Kasumi-1 (cell line): Measurements from ENCODE around the gene TMTC1.
"Not testable (repeated sequence)": the region's sequence is repeated elsewhere in the genome, so short reads cannot be mapped to it uniquely, and the experiment has no call there.

ENCODE experiments used
- DNase-seq, 2 experiments: peaks; one replicate each; lab custom pipeline; 2025; lab: John Stamatoyannopoulos, UW

TMTC1 gene

DNA sequence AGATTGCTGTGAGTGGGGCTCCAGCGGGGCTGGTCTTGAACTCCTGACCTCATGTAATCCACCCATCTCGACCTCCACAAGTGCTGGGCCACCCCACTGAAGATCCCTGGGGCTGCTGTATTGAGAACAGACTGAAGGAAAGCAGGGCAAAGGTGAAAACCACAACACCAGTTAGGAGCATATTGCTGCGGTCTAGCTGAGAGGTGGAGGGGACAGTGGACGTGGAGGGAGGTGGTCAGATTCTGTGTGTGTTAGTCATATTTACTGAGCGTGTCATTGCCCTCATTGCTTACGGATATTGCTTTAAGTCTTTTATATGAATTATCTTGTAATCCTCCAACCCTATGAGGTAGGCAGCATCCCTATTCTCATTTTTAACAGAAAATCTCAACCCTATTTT lies 217.3 kb downstream of the TMTC1 start:
- no peak for DNase-seq

DNA sequence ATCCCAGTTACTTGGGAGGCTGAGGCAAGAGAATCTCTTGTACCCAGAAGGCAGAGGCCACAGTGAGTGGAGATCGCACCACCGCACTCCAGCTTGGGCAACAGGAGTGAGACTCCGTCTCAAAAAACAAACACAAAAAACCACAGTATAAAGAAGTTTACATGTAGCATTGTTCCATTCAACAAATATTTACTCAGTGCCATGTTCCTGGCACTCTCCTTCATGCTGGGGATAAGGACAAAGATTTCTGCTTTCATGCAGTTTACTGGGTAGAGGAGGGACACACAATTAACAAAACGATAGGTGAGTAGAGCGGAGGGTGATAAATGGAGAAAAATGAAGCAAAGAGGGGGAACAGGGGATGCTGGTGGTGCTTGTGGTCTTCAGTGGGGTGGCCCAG lies 218.0 kb downstream of the TMTC1 start:
- no peak for DNase-seq

DNA sequence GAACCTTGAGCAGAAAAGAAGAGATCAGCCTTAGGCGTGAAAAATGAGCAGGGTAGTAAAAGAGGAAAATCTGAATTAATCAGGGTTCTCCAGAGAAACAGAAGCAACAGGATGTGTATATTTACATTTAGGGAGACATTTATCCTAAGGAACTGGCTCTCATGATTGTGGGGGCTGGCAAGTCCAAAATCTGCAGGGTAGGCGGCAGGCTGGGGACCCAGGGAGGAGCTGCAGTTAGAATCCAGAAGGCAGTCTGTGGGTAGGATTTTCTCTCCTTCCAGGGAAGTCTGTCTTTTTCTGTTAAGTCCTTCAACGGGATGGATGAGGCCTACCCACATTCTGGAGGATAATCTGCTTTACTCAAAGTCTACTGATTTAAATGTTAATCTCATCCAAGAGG lies 218.8 kb downstream of the TMTC1 start:
- no peak for DNase-seq

DNA sequence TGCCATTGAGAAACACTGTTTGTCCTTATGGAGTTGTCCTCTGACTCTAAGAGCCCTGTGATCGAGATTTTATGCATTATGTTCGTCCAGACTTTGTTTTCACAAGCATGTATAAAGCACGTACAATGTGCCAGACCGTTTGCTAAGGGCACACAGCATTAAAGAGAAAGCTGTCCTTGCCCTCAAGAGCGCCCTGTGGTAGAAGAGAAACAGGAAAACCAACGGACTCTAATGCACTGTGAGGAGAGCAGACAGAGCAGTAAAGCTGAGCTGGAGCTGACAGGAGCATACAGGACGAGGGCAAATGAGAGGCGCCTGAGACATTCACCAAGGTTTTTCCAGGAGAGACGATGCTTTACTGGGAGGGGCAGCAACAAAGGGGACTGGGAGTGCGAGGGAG lies 220.1 kb downstream of the TMTC1 start:
- peak; percentile 26 to 36 for DNase-seq

DNA sequence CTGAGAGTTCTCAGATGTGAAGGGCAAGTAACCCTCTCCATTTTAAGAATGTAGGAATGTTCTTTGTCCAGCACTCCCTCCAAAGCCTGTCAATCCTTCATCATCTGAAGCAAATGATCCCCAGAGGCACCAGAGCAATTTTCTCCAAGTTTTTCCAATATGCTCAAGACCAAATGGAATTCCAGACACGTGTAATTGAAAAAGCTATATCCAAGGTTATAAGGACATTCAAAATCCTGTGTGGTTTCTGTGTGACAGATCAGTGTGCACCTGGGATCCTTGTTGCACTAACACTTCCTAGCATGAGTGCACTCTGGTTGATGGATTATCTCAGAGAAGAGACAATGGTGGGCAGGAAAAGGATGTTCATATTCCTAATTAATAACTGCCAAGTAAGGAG lies 220.7 kb downstream of the TMTC1 start:
- DNase-seq: no peak

DNA sequence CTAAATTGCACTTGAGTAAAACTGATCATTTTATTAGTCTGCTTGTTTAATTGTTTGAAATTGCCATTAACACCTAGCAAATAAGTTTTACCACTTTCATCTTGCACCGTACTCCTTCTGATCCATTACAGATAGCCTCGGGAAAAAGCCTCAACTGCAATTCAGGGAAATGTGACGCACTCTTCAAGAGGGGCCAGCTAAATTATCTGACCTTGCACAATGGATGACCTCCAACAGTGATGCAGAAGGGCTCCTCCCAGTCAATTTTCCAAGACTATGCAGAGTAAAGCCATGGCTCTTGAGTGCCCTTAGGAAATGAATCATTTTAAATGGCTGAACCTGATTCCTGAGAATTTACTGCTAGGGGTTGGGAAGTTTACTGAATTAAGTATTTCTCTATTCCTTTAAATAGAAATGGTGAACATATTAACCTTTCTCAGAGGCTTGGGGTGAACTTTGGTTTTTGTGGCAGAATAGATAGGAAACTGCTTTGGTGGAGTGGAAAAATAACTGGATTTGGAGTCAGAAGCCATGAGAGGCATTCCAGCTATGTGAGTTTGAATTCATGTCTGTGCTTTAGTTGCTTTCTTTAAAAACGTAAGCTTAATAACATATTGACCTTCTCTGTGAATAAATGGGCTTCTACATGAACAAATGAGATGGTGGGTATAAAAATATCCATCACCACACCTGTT lies 221.5 kb downstream of the TMTC1 start:
- DNase-seq: no peak

DNA sequence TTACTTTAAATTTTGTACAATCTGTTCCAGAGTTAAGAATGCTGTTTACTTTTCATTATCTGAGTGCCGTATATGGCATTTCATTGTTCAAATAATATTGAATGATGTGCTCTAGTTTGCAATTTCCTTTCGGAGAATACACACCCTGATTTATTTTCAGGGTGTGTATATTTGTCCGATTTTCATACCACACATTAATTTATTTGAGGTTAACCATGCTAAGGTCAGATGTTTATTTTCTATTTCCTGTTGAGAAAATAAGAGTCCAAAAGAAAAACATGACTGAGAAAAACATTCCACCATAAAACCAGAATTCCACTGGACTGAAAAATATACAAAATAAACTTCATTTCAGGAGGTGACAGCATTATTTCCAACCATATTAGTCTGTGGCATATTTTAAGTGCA lies 222.1 kb downstream of the TMTC1 start:
- DNase-seq: no peak

DNA sequence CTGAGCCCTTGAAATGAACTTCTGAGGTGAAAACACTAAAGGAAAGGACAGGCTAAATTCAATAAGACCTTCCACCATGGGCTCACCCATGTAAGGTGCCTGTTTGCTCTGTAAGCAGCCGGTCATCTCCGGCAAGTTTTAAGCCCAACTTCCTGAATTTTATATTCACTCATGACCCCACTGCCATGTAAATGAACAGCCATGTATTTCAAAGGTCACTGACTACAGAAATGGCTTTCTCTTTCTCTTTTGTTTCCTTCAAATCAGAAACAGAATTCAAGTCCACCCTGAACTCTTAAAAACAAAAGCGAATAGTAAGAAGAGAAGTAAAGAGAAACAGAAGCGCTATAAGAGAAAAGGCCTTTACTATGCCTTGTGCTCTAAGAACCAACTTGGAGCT lies 224.5 kb downstream of the TMTC1 start:
- no peak for DNase-seq

DNA sequence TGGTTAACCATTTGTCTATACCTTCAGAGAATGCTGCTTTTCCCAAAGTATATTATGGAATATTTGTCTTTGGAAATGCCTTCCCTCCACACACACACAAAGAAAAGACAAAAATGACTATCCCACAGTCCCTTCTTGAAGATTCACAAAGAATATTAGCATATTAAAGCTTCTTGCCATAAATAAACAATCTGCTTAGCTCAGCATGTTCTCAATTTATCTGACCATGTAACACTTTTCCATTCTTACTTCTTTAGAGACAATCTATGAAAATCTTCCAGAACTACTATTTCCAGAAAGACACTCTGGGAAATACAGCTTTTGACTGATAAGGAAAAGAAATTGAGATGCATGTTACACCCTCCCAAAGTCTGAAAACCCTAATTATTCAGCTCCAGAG lies 227.4 kb downstream of the TMTC1 start:
- DNase-seq: no peak

DNA sequence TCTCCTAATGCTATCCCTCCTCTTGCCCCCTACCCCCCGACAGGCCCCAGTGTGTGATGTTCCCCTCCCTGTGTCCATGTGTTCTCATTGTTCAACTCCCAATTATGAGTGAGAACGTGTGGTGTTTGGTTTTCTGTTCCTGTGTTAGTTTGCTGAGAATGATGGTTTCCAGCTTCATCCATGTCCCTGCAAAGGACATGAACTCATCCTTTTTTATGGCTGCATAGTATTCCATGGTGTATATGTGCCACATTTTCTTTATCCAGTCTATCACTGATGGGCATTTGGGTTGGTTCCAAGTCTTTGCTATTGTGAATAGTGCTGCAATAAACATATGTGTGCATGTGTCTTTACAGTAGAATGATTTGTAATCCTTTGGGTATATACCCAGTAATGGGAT lies 228.3 kb downstream of the TMTC1 start:
- not testable (repeated sequence) for DNase-seq

DNA sequence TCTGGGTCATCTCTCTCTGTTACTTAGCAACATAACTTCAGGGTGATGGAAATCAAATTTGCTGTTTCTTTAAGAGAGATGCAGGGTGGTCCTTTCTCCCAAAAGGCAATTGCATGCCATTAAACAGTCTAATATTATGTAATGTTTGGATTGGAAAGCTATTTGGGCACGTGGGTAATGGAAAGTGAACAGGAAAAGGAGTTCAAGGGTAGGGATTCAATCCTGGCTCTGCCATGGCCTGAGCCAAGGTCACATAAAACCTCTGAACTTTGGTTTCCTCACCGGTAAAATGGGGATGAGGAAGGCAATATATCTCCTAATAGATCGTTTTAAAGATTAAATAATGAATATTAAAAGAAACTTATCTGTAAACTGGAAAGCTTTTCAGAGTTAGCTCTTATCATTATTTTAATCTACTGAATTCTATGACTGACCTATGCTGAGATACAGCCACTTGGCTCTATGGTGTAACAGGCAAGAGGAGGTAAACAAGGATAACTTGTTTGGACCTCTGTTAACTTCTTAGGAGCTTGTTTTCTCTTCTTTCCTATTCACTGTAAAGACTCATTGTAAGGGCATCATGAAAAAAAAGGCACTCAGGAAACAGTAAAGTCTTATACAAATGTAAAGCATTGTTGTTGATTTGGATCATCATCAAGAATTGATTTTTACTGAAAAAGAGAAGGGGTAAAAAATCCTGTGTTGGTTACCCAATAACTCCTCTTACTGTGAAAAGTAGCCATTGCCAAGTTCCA lies 230.6 kb downstream of the TMTC1 start:
- DNase-seq: no peak

DNA sequence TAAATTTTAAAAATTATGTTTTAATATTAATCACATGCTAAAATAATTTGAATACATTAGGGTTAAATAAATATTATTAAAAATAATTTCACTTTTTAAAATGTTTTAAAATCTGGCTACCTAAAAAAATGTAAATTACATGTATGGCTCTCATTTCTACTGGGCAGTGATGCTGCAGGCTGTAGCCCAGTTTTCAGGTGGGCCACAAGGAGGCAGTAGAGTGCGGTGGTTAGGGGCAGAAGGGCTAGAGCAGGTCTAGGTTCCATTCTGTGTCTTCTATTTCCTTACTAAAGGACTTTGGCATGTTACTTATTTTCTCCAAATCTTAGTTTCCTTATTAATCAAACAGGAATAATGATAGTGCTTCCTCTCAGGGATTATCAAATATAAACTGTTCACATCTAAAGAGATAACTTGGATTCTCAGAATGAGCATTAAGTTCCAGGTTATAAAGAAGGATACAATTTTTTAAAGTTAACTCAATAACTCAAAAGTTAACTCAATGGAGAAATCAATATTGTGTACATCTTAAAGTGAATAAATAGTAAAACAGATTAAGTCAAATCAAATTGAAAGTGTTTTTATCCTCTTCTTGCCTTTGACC lies 231.3 kb downstream of the TMTC1 start:
- peak; percentile 68 to 86 for DNase-seq

DNA sequence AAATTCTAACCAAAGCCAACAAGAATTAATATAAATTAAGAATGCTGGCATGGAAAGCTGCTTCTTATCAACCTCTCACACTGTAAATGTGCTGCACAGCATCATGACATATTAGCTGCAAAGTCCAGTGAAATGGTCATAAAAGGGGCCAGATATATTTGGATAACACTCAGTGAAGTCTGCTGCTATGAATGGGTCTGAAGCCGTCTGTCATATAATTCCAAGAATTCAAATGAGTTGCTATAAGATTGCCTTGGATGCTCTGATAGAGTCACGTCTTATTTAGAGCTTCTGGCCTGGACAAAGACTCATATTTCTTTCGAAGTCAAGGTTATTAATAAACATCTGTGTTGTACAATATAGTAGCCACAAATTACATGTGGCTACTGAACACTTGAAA lies 231.9 kb downstream of the TMTC1 start:
- no peak for DNase-seq

DNA sequence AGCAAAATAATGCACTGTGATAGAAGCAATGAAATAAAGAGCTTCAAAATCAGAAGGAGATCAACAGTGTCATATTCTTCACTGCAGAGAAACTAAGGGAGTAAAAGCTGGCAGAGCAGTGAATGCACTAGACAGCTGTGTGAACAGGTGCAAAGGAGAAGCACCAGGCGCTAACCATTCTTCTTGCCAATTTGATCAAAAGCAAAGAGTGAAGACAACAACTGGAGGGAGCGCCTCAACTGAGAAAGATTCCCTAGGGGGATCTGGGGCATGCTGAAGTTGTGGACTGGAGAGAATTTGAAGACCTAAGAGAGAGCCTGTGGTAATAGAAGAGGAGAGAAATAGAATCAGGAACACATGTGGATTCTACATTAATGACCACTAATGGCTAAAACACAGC lies 235.9 kb downstream of the TMTC1 start:
- DNase-seq: no peak

DNA sequence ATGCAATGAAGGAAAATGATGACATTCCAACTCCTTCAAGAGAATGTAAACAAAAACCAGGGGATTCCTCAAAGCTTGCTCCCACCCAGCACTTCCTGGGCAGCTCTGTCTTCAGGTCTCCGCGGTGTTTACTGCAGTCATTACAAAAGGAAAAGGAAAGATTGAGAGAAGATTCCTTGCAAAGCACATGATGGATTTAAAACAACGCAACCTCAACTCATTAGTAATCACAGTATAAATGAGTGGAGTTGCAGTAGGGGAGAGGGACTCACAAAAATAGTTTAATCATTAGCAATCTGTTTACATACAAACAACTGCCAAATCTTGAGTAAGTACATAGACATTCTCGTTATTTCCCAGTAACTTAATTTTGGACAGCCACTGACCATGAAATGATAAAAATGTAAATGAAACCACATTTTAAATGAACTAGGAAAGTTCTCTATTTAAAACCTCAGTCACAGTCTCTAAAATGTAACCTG lies 236.6 kb downstream of the TMTC1 start:
- no peak for DNase-seq

DNA sequence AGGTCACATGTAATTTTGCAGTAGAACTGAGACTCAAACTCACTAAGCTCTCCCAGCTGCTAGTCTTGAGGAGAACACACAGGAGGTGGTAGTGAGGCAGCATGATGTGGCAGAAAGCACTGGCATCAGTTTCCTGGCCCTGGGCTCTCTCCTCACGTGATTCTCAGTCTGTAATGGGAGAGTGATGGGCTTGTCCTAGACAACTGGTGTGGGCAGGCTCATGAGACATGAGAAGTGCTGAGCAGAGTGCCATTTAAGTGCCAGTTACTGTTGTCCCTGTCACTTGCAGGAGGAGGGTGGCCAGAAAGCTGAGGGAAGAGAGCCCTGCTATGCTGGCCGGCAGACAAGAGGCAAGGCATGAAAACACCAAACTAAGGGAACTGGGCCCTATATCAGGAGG lies 237.7 kb downstream of the TMTC1 start:
- DNase-seq: no peak

DNA sequence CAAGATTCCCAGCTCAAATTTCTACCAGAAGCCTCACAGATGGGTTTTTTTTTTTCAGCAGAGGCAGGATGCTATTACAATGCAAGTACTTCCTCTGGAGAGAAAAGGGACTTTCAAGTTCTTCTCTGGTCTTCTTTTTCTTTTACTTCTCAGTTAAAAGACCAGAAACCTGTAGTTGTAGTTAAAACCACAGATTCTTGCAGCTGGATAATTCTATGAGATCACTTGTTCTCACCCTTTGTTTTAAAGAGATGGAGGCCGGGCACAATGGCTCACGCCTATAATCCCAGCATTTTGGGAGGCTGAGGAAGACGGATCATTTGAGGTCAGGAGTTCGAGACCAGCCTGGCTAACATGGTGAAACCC lies 238.7 kb downstream of the TMTC1 start:
- no peak for DNase-seq

DNA sequence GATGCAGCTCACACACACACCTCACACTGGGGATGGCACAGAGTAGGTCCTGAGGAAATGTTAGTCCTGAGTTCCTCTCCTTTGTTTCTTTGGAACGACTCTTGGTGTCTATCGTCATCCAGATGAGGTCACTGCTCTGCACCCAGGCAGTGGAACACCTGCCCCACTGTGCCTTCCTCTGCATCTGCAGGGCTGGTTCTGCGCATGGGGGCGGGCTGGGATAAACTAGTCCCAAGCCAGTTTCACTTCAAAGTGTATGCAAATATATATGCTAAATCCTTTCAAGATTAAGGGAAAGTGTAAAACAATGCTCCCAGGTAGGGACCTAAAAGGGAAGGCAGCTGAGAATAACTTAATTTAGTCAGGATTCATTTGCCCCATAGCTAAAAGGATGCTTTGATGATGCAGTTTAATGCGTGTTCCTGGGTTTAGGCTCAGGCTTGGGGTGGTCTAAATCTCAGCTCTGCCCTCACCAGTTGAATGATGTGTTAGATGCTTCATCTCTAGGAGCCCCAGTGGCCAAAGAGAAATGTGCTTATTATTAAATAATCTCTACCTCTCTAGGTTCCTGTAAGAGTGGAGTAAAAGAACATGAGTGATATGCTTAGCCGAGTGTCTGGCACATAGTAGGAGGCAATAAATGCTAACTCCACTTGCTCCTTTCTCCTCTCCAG lies 239.2 kb downstream of the TMTC1 start:
- DNase-seq: no peak

DNA sequence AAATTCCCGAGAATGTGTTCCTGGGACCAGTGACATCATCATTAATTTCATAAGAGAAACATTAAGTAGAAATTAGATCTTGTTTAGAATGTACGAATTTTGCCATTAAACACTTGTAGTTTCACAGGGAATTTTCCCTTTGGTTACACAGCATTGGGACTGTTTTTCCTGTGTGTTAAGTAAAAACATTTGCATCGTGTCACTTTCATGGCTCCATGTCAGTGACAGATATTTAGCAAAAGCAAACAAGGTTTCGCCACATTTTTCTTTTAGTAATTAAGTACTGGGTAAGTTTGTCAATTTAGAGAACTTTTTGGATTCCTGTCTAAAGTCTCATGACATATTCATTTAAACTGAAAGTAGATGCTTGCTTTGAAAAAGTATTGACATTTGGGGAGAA lies 240.7 kb downstream of the TMTC1 start:
- DNase-seq: no peak

DNA sequence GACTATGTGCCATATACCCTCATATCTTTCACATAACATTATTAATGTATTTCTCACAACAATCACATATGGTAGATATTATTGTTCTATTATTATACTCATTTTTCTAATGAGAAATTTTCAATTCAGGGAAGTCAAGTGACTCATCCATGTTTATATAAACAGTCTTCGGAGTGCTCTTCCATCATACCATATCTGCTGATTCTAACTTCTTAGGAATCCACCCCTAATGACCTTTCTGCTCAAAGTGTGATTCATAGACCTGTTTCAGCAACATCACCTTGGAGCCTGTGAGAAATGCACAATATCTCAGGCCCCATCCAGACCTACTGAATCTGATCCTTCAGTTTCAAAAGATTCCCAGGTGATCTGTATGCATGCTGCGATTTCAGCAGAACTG lies 246.4 kb downstream of the TMTC1 start:
- no peak for DNase-seq

DNA sequence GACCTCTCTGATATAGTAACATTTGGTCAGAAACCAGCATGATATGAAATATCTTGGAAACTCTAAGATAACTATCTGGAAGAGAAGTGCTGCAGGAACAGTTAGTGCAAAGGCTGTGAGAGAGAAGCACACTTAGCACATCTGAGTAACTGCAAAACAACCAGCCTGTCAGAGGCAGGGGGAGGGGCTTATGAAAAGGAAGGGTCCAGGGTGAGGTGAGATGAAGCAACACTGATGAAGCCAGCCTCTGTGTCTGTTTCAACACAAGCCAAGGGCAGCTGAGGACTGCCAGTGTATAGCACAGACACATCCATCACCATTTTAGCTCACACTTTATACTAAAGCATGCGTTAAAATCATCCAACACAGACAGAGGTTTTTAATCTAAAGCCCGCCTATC lies 248.8 kb downstream of the TMTC1 start:
- DNase-seq: no peak

DNA sequence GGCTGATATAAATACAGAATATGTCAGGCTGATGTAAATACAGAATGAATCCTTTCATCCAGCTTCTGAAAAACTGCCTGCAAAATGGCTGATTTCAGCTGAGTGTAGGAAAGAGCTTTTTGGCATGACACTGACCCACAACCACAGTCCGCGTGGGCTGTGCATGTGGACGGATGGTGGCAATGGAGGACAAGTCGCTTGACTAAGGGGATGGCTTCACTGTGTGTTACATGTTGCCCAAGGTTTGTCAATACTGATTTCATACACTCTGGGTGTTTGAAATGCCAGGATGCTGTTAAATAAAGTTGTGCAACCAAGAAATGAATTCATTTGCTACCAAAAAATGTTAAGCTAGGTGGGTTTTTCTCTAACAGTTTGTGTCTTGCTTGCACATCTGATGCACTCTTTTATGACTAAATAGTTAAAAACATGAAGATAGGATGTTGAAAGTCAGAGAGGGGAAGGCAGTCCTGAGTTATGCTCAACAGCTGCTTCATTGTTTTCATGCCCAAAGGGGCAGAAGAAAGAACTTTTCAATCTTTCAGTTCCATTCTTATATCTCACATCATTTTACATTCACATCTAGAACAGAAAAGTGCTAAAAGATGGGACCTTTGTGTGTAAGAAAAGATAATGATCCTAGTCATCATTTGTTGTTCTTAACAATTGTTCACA lies 249.8 kb downstream of the TMTC1 start:
- DNase-seq: no peak
